Anterior cingulate cortex (tissue), 58 donors: ENCODE data around the gene PCNX1.
"Not testable (repeated sequence)": the region's sequence is repeated elsewhere in the genome, so short reads cannot be mapped to it uniquely, and the experiment has no call there.

Experiments used
- DNase-seq, 58 donors: peaks; one replicate each; lab custom pipeline; 2025; lab: John Stamatoyannopoulos, UW

PCNX1 gene

DNA sequence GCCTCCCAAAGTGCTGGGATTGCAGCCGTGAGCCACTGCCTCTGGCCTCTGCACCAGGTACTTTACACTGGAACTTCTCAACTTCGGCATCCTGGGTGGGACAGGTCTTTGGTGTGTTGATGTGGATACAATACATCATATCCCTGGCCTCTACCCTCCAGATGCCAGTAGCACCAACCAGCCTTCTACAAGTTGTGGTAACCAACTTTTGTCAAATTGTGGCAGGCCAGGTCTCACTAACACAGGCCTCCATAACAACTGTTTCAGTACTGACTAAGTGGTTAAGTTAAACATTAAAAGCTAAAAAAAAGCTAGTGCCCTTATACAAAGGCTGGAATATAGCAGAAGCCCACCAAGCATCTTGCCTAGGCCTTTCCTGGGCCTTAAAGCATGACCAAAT, 232.9 kb downstream of the PCNX1 start:
- no peak for DNase-seq

DNA sequence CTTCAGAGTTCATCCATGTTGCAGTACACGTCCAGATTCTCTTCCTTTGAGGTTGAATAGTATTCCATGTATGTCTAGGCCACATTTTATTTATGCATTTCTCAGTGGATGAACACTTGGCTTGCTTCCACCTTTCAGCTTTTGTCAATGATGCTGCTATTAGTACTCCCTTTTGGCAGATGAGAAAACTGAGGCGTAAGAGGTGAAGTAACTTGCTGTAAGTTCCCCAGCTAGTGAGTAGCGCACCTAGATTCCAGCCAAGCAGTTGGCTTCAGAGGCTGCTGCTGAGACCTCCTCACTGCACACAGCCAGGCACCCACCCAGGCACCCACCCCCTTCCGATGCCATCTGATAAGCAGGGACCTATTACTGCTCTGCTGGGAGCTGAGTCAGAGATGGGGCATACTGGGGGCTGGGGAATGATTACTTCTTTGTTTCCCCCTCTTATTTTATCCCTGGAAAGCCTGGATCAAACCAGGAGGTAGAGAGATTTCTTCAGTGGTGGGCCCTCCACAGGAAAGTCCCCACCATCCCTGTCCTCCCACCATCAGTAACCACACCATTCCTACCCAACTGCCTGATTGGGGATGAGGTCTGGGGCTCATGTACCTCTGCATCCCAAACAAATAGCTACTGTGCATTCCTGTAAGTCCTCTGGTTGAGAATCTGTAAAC, 234.6 kb downstream of the PCNX1 start:
- no peak for DNase-seq

DNA sequence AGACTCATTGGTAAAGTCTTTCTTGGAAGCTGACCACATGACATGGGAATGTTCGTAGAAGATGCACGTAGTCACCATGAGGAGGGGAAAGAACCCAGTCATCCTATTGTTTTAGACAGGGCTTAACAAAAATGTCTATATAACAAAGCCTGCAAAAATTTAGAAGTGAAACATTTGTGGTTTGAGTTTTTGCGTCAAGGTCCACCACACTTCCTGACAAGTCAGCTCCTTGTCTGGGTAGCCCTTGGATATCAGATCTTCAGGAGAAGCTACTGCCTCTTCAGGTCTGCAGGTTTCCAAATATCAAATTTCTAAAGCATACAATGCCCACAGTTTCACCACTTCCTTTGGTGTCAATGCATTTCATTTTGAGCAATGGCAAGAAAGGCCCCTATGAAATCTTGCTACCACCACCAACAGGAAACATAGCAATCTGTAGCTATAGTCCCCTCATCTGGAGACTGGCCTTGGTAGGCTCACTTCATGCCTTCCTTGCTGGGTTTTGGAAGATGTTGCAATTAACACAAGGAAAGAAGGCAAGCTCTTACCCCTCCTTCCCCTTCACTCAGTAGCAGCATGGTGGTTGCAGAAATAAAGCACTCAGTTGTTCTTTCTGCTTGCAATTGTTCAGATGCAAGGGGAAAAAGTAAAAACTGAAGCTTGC, 235.2 kb downstream of the PCNX1 start:
- peak in 2 of 58 donors; percentile 11 to 13 for DNase-seq

DNA sequence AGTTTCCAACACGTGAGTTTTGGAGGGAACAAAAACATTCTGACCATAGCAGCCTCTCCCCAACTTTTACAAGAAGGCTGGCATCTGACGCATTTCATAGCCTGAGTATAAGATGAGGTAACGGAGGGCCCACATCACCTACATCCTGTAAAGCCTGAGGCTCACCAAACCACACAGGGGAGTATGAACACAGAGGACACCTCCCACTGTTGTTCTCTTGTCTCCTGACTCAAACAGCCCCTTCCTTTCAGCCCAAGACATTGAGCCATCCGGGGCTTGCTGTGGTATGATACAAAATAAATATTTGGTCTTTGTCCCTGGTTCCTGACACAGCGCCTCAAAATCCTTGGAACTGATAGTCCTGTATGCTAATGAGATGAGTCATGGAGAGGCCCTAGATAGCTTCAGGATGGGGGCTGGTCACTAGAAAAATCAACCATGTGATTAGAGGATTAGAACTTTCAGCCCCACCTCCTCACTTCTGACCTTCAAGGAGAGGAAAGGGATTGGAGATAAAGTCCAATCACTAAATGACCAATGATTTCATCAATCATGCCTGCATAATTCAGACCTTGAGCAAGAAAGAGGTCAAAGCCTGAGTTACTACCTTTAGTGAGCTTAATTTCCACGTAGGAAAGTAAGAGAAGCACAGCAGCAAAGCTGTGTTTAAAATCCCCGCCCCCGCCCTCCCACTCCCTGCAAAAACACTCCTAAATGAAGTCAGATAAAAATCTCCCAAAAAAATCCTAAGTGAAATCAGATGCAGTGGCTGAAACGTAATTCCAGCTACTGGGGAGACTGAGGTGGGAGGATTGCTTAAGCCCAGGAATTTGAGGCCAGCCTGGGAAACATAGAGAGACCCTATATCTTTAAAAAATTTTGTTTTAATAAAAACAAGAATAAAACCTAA, 236.4 kb downstream of the PCNX1 start:
- DNase-seq = peak in 3 of 58 donors; percentile 3 to 26 (median 16)

DNA sequence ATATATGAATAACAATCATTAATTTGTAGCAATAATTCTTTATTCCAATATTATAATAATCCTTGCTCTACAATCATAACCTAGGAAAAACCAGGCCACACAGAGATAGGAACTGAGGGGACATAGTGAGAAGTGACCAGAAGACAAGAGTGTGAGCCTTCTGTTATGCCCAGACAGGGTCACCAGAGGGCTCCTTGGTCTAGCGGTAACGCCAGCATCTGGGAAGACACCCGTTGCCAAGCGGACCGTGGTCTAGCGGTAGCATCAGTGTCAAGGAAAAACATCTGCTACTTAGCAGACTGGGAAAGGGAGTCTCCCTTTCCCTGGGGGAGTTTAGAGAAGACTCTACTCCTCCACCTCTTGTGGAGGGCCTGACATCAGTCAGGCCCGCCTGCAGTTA, 240.1 kb downstream of the PCNX1 start:
- not testable (repeated sequence) for DNase-seq

DNA sequence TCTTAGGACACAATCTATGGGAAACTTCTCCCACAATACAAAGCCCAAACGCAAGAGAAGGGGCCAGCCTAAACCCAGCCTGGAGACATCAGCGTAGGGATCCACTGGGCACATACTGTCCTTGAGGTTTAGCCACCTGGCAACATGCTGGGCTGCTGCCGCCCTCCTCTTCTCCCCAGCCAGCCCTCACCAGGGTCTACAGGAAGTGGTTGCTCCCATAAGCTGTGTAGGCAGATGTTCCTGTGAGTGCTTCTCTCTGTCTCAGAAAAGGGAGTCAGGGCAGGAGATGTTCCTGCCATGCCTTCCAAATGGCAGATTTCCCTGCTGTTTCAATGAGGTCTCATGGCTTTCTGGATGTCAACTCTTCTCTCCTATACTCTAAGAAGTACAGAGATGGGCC, 241.4 kb downstream of the PCNX1 start:
- no peak for DNase-seq

DNA sequence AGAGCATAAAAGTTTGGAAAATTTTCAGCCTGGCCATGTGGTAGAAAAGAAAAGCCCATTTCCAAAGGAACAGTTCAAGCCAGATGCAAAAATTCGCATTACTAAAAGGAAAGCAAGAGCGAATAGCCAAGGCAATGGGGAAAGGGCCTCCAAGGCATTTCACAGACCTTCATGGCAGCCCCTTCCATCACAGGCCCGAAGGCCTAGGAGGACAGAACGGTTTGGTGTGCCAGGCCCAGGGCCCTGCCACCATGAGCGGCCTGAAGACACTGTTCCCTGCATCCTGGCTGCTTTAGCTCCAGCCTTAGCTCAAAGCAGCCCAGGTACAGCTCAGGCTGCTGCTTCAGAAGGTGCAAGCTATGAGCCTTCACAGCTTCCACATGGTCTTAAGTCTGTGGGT, 243.5 kb downstream of the PCNX1 start:
- no peak for DNase-seq

DNA sequence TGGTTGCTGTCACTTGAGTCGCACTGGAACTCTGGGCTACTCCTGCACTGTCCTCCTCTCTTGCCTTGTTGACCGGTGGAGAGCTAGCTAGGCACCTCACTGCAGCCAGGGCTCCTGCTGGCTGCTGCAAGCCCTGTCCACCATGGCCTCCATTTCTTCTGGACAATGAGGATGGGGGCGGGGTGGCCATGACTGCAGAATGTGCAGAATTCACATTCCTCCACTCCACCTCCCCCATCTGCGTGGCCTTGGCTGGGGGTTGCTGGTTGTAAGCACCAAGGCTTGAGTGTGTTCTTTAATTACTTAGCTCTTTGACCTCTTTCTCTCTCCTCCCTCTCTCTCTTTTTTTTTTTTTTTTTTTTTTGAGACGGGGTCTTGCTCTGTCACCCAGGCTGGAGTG, 248.5 kb downstream of the PCNX1 start:
- no peak for DNase-seq

DNA sequence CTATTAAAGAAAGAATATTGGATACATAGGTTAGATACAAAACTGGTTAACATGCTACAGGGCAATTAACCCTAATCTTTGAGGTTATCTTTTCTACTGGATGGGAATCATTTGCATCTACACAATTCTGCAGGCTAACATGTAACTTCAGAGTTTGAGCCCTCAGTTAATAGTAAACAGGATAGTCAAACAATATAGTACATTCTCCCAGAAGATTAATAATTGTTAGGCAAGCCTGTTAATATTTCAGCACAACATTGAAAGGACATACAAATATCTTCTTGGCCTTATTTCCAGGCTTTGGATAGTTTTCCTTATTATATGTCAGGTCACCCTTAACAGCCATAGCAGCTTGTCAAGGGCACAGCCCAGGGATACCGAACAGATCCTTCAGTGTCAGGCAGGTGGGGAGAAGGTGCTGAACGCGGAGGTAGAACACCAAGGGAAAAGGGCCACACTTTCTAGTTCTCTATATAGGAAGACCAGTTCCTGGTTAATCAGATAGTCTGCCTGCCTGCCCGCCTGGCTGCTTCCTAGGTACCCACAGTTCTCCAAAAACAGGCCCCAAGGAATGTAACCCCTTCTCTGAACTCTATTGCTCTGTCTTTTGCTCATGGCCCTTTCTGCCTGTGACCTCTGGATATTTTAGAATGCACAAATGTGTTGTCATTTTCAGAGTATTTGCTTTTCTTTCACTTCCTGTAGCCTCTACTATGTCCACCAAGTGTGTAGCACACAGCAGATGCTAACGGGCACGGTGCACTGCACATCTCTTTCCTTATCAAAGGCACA, 256.0 kb downstream of the PCNX1 start:
- DNase-seq = no peak

DNA sequence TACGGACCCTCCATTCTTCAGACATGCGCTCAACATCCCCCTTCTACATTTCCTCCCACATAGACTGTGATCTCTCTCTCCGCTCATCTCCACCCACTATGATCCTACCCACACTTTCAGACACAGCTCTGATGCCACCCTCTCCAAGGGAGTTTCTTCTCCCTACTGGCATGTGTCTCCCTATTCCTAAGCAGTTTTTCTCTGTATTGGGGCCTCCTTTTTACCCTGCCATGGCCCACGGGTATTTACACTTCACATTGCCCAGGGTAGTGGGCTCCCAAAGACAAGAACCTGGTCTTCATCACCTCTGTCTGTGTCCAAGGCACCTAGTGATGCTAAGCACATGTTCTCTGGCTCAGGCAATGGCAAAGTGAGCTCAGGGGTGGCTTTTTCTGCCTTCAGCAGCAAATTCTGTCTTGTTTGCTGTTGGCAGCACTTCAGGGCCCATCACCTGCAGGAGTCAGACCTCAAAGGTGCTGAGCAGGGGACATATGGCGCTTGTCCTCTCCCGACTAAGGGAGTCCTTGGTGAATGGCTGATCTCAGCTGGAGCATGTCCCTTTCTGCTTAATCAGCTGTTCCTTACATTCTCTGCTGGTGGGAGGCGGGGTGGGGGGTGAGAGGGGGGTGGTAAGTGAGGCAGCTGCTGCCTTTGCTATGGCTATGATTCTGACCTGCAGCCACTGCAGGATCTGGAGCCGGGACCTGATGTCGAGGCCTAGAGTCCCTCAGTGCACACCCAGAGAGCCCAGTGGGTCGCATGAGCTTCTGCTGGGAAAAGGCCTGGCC, 256.8 kb downstream of the PCNX1 start:
- peak in 1 of 58 donors; percentile 4 for DNase-seq
